Gastrocnemius medialis (tissue), 4 donors: ENCODE data around the gene HERC2.
"Not testable (repeated sequence)": the region's sequence is repeated elsewhere in the genome, so short reads cannot be mapped to it uniquely, and the experiment has no call there.

ENCODE experiments used
- CTCF ChIP-seq, 5 experiments: fragments of 450-650 bp in 3 of 5; fragments of 200-600 bp in 2 of 5; sonication (generic) in 2 of 5; IDR thresholded peaks in 4 of 5; conservative IDR thresholded peaks in 1 of 5; 1 replicate in 4 of 5; 2 replicates in 1 of 5; pipeline ENCODE4 v1.5.1; 2016 to 2019; ENCODE audit warnings: antibody characterized with exemption in 5 of 5, mild to moderate bottlenecking in 3 of 5, moderate library complexity in 3 of 5
- POLR2A ChIP-seq, 2 donors: fragments of 450-650 bp; IDR thresholded peaks; one replicate each; pipeline ENCODE4 v1.6.1; 2017; ENCODE audit warnings: antibody characterized with exemption in 2 of 2, mild to moderate bottlenecking in 2 of 2, moderate library complexity in 2 of 2

- TF ChIP-seq CTCF (IDR thresholded peaks at IDR 0.05 in 4 of 5, conservative IDR thresholded peaks at IDR 0.05 in 1 of 5); POLR2A (IDR thresholded peaks at IDR 0.05): not testable (repeated sequence)
Observed at GRCh38 chr15:28322129-28322588, at the start of gene HERC2.
